WTC11 (cell line): Measurements from ENCODE around the gene AKIRIN2.

ENCODE experiments used
- ELF4 ChIP-seq: sonication (generic); formaldehyde crosslinking; IDR thresholded peaks from 2 replicates; pipeline ENCODE4 v1.8.1; 2022; ENCODE audit warnings: low read depth, mild to moderate bottlenecking, moderate library complexity, missing genetic modification reagents
- GRHL2 ChIP-seq: fragments of 250-450 bp; sonication (Bioruptor Pico); IDR thresholded peaks from 2 replicates; pipeline ENCODE4 v1.8.0; 2022; ENCODE audit warnings: mild to moderate bottlenecking, moderate library complexity; ENCODE audit not compliant: insufficient replicate concordance, severe bottlenecking
- JUN ChIP-seq: sonication (generic); formaldehyde crosslinking; IDR thresholded peaks from 2 replicates; pipeline ENCODE4 v1.8.0; 2023; ENCODE audit warnings: mild to moderate bottlenecking, missing genetic modification reagents
- NR1H2 ChIP-seq: sonication (generic); formaldehyde crosslinking; IDR thresholded peaks from 2 replicates; pipeline ENCODE4 v1.9.0; 2021; ENCODE audit warnings: mild to moderate bottlenecking, moderate library complexity, missing genetic modification reagents
- SP1 ChIP-seq: sonication (generic); formaldehyde crosslinking; conservative IDR thresholded peaks from 2 replicates; pipeline ENCODE4 v1.8.1; 2022; ENCODE audit warnings: missing genetic modification reagents
- TEAD4 ChIP-seq: sonication (generic); formaldehyde crosslinking; IDR thresholded peaks from 2 replicates; pipeline ENCODE4 v1.8.0; 2022; ENCODE audit warnings: mild to moderate bottlenecking, missing genetic modification reagents
- TF ChIP-seq, protein P1 (sequence below): fragments of 200-600 bp; IDR thresholded peaks from 2 replicates; pipeline ENCODE4 v1.8.0; 2022; ENCODE audit warnings: antibody characterized with exemption
- TF ChIP-seq, protein P2 (sequence below): sonication (generic); formaldehyde crosslinking; IDR thresholded peaks from 2 replicates; pipeline ENCODE4 v1.8.1; 2023; ENCODE audit warnings: mild to moderate bottlenecking, moderate library complexity, missing genetic modification reagents
- TF ChIP-seq, protein P3 (sequence below): sonication (generic); formaldehyde crosslinking; IDR thresholded peaks from 2 replicates; pipeline ENCODE4 v1.8.1; 2022; ENCODE audit warnings: mild to moderate bottlenecking, moderate library complexity, missing genetic modification reagents
- TF ChIP-seq, protein P4 (sequence below): sonication (generic); formaldehyde crosslinking; IDR thresholded peaks from 2 replicates; pipeline ENCODE4 v1.8.0; 2022; ENCODE audit warnings: mild to moderate bottlenecking, missing genetic modification reagents
- TF ChIP-seq, protein P5 (sequence below): sonication (generic); formaldehyde crosslinking; IDR thresholded peaks from 2 replicates; pipeline ENCODE4 v1.8.0; 2022; ENCODE audit warnings: missing genetic modification reagents
- TF ChIP-seq, protein P6 (sequence below): sonication (generic); formaldehyde crosslinking; IDR thresholded peaks from 2 replicates; pipeline ENCODE4 v1.8.0; 2022; ENCODE audit warnings: mild to moderate bottlenecking, missing genetic modification reagents

DNA sequence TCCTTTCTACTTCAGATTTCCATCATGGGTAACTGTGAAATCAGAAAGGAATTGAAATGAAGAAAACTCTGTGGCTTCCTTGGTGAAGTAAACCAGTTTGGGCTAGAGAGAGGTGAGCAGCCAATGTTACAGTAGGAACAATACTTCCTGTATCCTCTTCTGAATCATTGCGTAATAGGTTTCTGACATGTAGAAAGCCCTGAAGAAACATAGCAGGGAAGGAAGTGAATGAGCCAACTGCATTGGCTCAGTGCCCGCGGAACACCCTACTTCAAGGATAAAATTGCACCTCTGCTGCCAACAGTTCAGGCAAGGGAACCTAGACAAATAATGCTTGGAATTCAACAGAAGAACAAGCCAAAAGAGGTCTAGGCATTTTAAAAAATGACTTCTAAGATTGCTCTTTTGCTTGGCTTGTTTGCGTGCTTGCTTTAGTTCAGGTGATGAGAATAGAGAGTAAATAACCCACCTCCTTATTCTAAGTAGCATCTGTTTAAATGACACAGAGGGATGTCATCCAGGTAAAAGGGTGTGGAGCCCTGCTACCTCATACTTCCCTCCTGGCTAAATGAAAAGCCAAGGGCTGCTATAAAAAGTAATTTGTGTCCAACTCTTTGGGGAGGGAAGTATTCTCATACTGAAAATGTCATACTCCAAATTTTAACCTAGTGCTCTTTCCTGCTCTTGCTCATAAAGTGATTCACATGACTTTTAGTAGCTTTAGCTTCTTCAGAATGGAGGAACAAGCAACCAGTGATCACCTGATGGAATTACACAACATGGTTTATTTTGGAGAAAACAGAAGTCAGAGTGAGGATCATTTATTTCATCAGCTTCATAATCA is 30.0 kb upstream of the AKIRIN2 start:
- no peak for TF ChIP-seq ELF4
- TF ChIP-seq, protein P1, sequence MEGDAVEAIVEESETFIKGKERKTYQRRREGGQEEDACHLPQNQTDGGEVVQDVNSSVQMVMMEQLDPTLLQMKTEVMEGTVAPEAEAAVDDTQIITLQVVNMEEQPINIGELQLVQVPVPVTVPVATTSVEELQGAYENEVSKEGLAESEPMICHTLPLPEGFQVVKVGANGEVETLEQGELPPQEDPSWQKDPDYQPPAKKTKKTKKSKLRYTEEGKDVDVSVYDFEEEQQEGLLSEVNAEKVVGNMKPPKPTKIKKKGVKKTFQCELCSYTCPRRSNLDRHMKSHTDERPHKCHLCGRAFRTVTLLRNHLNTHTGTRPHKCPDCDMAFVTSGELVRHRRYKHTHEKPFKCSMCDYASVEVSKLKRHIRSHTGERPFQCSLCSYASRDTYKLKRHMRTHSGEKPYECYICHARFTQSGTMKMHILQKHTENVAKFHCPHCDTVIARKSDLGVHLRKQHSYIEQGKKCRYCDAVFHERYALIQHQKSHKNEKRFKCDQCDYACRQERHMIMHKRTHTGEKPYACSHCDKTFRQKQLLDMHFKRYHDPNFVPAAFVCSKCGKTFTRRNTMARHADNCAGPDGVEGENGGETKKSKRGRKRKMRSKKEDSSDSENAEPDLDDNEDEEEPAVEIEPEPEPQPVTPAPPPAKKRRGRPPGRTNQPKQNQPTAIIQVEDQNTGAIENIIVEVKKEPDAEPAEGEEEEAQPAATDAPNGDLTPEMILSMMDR, result no peak
- TF ChIP-seq, protein P2, sequence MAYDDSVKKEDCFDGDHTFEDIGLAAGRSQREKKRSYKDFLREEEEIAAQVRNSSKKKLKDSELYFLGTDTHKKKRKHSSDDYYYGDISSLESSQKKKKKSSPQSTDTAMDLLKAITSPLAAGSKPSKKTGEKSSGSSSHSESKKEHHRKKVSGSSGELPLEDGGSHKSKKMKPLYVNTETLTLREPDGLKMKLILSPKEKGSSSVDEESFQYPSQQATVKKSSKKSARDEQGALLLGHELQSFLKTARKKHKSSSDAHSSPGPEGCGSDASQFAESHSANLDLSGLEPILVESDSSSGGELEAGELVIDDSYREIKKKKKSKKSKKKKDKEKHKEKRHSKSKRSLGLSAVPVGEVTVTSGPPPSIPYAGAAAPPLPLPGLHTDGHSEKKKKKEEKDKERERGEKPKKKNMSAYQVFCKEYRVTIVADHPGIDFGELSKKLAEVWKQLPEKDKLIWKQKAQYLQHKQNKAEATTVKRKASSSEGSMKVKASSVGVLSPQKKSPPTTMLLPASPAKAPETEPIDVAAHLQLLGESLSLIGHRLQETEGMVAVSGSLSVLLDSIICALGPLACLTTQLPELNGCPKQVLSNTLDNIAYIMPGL, result no peak
- TF ChIP-seq, protein P3, sequence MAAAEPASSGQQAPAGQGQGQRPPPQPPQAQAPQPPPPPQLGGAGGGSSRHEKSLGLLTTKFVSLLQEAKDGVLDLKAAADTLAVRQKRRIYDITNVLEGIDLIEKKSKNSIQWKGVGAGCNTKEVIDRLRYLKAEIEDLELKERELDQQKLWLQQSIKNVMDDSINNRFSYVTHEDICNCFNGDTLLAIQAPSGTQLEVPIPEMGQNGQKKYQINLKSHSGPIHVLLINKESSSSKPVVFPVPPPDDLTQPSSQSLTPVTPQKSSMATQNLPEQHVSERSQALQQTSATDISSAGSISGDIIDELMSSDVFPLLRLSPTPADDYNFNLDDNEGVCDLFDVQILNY (CRISPR knock-in tag), result no peak
- TF ChIP-seq GRHL2, result no peak
- TF ChIP-seq, protein P4, sequence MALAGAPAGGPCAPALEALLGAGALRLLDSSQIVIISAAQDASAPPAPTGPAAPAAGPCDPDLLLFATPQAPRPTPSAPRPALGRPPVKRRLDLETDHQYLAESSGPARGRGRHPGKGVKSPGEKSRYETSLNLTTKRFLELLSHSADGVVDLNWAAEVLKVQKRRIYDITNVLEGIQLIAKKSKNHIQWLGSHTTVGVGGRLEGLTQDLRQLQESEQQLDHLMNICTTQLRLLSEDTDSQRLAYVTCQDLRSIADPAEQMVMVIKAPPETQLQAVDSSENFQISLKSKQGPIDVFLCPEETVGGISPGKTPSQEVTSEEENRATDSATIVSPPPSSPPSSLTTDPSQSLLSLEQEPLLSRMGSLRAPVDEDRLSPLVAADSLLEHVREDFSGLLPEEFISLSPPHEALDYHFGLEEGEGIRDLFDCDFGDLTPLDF, result no peak
- TF ChIP-seq NR1H2, result no peak
- TF ChIP-seq, protein P5, sequence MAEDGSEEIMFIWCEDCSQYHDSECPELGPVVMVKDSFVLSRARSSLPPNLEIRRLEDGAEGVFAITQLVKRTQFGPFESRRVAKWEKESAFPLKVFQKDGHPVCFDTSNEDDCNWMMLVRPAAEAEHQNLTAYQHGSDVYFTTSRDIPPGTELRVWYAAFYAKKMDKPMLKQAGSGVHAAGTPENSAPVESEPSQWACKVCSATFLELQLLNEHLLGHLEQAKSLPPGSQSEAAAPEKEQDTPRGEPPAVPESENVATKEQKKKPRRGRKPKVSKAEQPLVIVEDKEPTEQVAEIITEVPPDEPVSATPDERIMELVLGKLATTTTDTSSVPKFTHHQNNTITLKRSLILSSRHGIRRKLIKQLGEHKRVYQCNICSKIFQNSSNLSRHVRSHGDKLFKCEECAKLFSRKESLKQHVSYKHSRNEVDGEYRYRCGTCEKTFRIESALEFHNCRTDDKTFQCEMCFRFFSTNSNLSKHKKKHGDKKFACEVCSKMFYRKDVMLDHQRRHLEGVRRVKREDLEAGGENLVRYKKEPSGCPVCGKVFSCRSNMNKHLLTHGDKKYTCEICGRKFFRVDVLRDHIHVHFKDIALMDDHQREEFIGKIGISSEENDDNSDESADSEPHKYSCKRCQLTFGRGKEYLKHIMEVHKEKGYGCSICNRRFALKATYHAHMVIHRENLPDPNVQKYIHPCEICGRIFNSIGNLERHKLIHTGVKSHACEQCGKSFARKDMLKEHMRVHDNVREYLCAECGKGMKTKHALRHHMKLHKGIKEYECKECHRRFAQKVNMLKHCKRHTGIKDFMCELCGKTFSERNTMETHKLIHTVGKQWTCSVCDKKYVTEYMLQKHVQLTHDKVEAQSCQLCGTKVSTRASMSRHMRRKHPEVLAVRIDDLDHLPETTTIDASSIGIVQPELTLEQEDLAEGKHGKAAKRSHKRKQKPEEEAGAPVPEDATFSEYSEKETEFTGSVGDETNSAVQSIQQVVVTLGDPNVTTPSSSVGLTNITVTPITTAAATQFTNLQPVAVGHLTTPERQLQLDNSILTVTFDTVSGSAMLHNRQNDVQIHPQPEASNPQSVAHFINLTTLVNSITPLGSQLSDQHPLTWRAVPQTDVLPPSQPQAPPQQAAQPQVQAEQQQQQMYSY (CRISPR knock-in tag), result no peak
- TF ChIP-seq TEAD4, result no peak
- TF ChIP-seq, protein P6, sequence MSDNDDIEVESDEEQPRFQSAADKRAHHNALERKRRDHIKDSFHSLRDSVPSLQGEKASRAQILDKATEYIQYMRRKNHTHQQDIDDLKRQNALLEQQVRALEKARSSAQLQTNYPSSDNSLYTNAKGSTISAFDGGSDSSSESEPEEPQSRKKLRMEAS (CRISPR knock-in tag), result no peak
- TF ChIP-seq JUN (CRISPR knock-in tag), result no peak
- no peak for TF ChIP-seq SP1 (CRISPR knock-in tag)
